Measurements from ENCODE around the gene KEAP1. TPM values are rescaled to one million over a fixed set of nuclear protein-coding genes. Genes with fewer than 3 reads are reported as not detected.

KEAP1 gene
- total and polyA plus RNA-seq, 10 of the 15 experiments (the other 5 are each of a cell fraction or from before 2014, with no cell fraction given), result 1.4 to 87.7 (median 48.6) TPM

DNA sequence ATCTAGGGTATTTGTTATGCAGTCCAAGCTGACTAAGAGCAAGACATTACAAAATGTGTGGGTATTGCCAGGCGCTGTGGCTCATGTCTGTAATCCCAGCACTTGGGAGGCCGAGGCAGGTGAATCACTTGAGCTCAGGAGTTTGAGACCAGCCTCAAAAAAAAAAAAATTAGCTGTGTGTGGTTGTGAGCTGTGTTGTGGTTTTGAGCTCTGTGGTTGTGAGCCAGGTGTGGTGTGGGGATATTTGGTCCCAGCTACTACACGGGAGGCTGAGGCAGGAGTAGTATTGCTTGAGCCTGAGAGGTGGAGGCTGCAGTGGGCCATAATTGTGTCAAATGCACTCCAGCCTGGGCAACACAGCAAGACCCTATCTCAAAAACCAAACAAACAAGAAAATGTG is 5.6 kb upstream of the KEAP1 start:
- Histone ChIP-seq H4K20me1 (ENCODE audit: control insufficient read depth, insufficient read depth) (no peaks in the 10 kb centered on the region), H3K27ac (ENCODE audit: control insufficient read depth, insufficient read depth) (no peak overlapping the region), H3K9me3 (replicated peaks; ENCODE audit: control insufficient read depth, insufficient read depth, low read length) (no peaks in the 10 kb centered on the region), H3K79me2 (ENCODE audit: control insufficient read depth, insufficient read depth, low read length) (no peaks in the 10 kb centered on the region), H3K9ac (ENCODE audit: control insufficient read depth, insufficient read depth, low read length) (no peak overlapping the region), H3K4me2 (ENCODE audit: control insufficient read depth, insufficient read depth) (no peak overlapping the region), H3K4me3 (no peak overlapping the region), H3K36me3 (ENCODE audit: control insufficient read depth in 2 of 2, insufficient read depth in 2 of 2, low read length in 1 of 2) (no peaks in the 10 kb centered on the region), H2AFZ (ENCODE audit: control insufficient read depth, low read depth, low read length) (no peak overlapping the region), H3K27me3 (replicated peaks in 1 of 2; ENCODE audit: control insufficient read depth in 2 of 2, insufficient read depth in 2 of 2, low read length in 1 of 2) (peaks cover 0 to 5% of the 10 kb centered on the region in 2 experiments; a peak in 3 of 4 replicates), H3K4me1 (ENCODE audit: control insufficient read depth, insufficient read depth, low read length) (peaks cover 9% of the 10 kb centered on the region)
- SMC1A ChIA-PET (ENCODE audit: uncharacterized antibody, unreplicated experiment), result interaction anchor here (1.2 to 1.9 kb wide), 3 partner anchors 25 to 355 kb away, joined by 3 to 5 read pairs (median 4); no protein-coding TSS in a partner anchor
- WGBS (ENCODE audit: insufficient coverage, insufficient replicate concordance, low lambda C conversion rate, missing lambda C conversion rate), result 3% methylated on average over 3 of the region's 3 CpGs
- no TSS peak for BruUV-seq (replicated peaks)
- 0 out of 2 replicates have a peak, but pooled peaks have one; percentile 33 for TF ChIP-seq ZNF384 (IDR thresholded peaks at IDR 0.05; ENCODE audit: borderline replicate concordance, low read depth, low read length)
- peak; percentile 61 for TF ChIP-seq RUNX3 (IDR thresholded peaks at IDR 0.05; ENCODE audit: low read length)
- no peak for TF ChIP-seq MTA2 (IDR thresholded peaks at IDR 0.05; ENCODE audit: low read depth)
- RAD21 ChIA-PET (ENCODE audit: unreplicated experiment), result interaction anchor here (0.6 to 1.5 kb wide), 4 partner anchors 24 to 191 kb away, joined by 3 to 5 read pairs (median 3); no protein-coding TSS in a partner anchor
- ATAC-seq, result no peak
- CTCF ChIA-PET, result interaction anchor here (0.6 to 3.8 kb wide), 15 partner anchors 15 to 503 kb away, joined by 3 to 20 read pairs (median 5); partner anchors contain the start of genes KRI1 and QTRT1
- no peak for DNase-seq (ENCODE audit: low read depth, low spot score)
- POLR2A ChIA-PET, result interaction anchor here (0.5 kb wide), 1 partner anchor 33 kb away, joined by 3 read pairs; no protein-coding TSS in a partner anchor
- intact Hi-C loops (cut with micrococcal nuclease; ENCODE audit: unreplicated experiment) (loop anchor here (10.0 kb wide), 1 partner anchor 104 kb away; the partner anchor contains the start of gene CDC37), in situ Hi-C loops (cut with MboI) (no loop called here)
- no peak for FAIRE-seq

DNA sequence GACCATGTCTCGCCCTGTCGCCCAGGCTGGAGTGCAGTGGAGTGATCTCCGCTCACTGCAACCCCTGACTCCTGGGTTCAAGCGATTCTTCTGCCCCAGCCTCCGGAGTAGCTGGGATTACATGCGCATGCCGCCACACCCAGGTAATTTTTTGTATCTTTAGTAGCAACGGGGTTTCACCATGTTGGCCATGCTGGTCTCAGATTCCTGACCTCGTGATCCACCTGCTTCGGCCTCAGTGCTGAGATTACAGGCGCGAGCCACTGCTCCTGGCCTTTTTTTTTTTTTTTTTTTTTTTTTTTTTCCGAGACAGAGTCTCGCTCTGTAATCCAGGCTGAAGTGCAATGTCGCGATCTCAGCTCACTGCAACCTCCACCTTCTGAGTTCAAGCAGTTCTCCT is 4.9 kb upstream of the KEAP1 start:
- no peak overlapping the region for H2AFZ ChIP-seq (ENCODE audit: control insufficient read depth, low read depth, low read length)
- ChIA-PET POLR2A (interaction anchor here (0.5 to 0.7 kb wide), 3 partner anchors 189 to 1001 kb away, joined by 5 to 8 read pairs (median 8); no protein-coding TSS in a partner anchor), CTCF (interaction anchor here (0.6 to 3.8 kb wide), 13 partner anchors 12 to 503 kb away, joined by 3 to 20 read pairs (median 6); partner anchors contain the start of gene QTRT1), RAD21 (ENCODE audit: unreplicated experiment) (interaction anchor here (0.8 to 1.5 kb wide), 3 partner anchors 24 to 191 kb away, joined by 3 to 5 read pairs (median 3); no protein-coding TSS in a partner anchor), SMC1A (ENCODE audit: uncharacterized antibody, unreplicated experiment) (interaction anchor here (1.1 to 1.2 kb wide), 3 partner anchors 28 to 356 kb away, joined by 3 read pairs; no protein-coding TSS in a partner anchor)
- no TSS peak for BruUV-seq (replicated peaks)
- DNase-seq (ENCODE audit: low read depth, low spot score) (no peak), ATAC-seq (no peak), FAIRE-seq (no peak)
- peaks cover 13% of the 10 kb centered on the region for H3K4me1 ChIP-seq (ENCODE audit: control insufficient read depth, insufficient read depth, low read length)
- no peaks in the 10 kb centered on the region for H3K36me3 ChIP-seq (ENCODE audit: control insufficient read depth in 2 of 2, insufficient read depth in 2 of 2, low read length in 1 of 2)
- H4K20me1 ChIP-seq (ENCODE audit: control insufficient read depth, insufficient read depth), result no peaks in the 10 kb centered on the region
- no peak overlapping the region for H3K4me3 ChIP-seq
- TF ChIP-seq, protein P1, sequence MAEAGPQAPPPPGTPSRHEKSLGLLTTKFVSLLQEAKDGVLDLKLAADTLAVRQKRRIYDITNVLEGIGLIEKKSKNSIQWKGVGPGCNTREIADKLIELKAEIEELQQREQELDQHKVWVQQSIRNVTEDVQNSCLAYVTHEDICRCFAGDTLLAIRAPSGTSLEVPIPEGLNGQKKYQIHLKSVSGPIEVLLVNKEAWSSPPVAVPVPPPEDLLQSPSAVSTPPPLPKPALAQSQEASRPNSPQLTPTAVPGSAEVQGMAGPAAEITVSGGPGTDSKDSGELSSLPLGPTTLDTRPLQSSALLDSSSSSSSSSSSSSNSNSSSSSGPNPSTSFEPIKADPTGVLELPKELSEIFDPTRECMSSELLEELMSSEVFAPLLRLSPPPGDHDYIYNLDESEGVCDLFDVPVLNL (IDR thresholded peaks at IDR 0.05; ENCODE audit: low read depth, low read length), result no peak
- TF ChIP-seq RBBP5 (conservative IDR thresholded peaks at IDR 0.05), result no peak
- TF ChIP-seq, protein P2, sequence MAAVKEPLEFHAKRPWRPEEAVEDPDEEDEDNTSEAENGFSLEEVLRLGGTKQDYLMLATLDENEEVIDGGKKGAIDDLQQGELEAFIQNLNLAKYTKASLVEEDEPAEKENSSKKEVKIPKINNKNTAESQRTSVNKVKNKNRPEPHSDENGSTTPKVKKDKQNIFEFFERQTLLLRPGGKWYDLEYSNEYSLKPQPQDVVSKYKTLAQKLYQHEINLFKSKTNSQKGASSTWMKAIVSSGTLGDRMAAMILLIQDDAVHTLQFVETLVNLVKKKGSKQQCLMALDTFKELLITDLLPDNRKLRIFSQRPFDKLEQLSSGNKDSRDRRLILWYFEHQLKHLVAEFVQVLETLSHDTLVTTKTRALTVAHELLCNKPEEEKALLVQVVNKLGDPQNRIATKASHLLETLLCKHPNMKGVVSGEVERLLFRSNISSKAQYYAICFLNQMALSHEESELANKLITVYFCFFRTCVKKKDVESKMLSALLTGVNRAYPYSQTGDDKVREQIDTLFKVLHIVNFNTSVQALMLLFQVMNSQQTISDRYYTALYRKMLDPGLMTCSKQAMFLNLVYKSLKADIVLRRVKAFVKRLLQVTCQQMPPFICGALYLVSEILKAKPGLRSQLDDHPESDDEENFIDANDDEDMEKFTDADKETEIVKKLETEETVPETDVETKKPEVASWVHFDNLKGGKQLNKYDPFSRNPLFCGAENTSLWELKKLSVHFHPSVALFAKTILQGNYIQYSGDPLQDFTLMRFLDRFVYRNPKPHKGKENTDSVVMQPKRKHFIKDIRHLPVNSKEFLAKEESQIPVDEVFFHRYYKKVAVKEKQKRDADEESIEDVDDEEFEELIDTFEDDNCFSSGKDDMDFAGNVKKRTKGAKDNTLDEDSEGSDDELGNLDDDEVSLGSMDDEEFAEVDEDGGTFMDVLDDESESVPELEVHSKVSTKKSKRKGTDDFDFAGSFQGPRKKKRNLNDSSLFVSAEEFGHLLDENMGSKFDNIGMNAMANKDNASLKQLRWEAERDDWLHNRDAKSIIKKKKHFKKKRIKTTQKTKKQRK (IDR thresholded peaks at IDR 0.05; ENCODE audit: low read depth, low read length), result no peak
- TF ChIP-seq EZH2 (IDR thresholded peaks at IDR 0.05; ENCODE audit: borderline replicate concordance, control insufficient read depth, low read depth, low read length), result no peak
- no peak for TF ChIP-seq MEF2B (IDR thresholded peaks at IDR 0.05; ENCODE audit: partially characterized antibody, poor library complexity, severe bottlenecking)
- TF ChIP-seq CHD1 (IDR thresholded peaks at IDR 0.05; ENCODE audit: low read depth, low read length), result no peak
- TF ChIP-seq ZNF384 (IDR thresholded peaks at IDR 0.05; ENCODE audit: borderline replicate concordance, low read depth, low read length), result no peak
- TF ChIP-seq, protein P3, sequence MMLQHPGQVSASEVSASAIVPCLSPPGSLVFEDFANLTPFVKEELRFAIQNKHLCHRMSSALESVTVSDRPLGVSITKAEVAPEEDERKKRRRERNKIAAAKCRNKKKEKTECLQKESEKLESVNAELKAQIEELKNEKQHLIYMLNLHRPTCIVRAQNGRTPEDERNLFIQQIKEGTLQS (IDR thresholded peaks at IDR 0.05; ENCODE audit: borderline replicate concordance, extremely low read depth, low read depth, low read length), result no peak
- H3K27me3 ChIP-seq (replicated peaks in 1 of 2; ENCODE audit: control insufficient read depth in 2 of 2, insufficient read depth in 2 of 2, low read length in 1 of 2), result peaks cover 0 to 1% of the 10 kb centered on the region in 2 experiments; a peak in 3 of 4 replicates
- H3K27ac ChIP-seq (ENCODE audit: control insufficient read depth, insufficient read depth), result no peak overlapping the region
- WGBS (ENCODE audit: insufficient coverage, insufficient replicate concordance, low lambda C conversion rate, missing lambda C conversion rate), result 94% methylated on average over 12 of the region's 16 CpGs
- no peaks in the 10 kb centered on the region for H3K9me3 ChIP-seq (replicated peaks; ENCODE audit: control insufficient read depth, insufficient read depth, low read length)
- H3K79me2 ChIP-seq (ENCODE audit: control insufficient read depth, insufficient read depth, low read length), result no peaks in the 10 kb centered on the region
- no peak overlapping the region for H3K9ac ChIP-seq (ENCODE audit: control insufficient read depth, insufficient read depth, low read length)
- in situ Hi-C loops (cut with MboI) (no loop called here), intact Hi-C loops (cut with micrococcal nuclease; ENCODE audit: unreplicated experiment) (loop anchor here (10.0 kb wide), 1 partner anchor 103 kb away; the partner anchor contains the start of gene CDC37)
- H3K4me2 ChIP-seq (ENCODE audit: control insufficient read depth, insufficient read depth), result no peak overlapping the region

All from GM12878 (cell line).